ENCODE data around the gene RYK. TPM values are rescaled to one million over a fixed set of nuclear protein-coding genes. Genes with fewer than 3 reads are reported as not detected.

The RYK gene
- total and polyA plus RNA-seq, 4 donors = 7.5 to 36.1 (median 15.3) TPM

DNA sequence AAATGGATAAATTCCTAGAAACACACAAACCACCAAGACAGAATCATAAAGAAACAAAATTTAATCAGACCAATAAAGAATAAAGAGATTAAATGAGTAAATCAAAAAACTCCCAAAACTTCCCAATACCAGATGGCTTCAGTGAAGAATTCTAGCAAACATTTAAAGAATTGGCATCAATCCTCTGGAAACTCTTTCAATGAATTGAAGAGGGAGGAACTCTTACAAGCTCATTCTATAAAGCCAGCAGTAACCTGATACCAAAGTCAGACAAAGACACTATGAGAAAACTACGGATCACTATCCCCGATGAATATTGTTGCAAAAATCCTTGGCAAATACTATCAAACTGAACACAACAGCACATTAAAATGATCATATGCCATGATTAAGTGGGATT, 139.0 kb downstream of the RYK start (continued):
- no peak for TF ChIP-seq GABPA (IDR thresholded peaks at IDR 0.05 in 1 of 2, conservative IDR thresholded peaks at IDR 0.05 in 1 of 2)

GRCh38 chr3:134110963-134111362, 139.7 kb downstream of the RYK start:
- H3K36me3 ChIP-seq (ENCODE audit: control insufficient read depth in 4 of 4, insufficient read depth in 3 of 4, low read depth in 1 of 4, low read length in 3 of 4) = no peaks in the 10 kb centered on the region
- H3K4me3 ChIP-seq (ENCODE audit: low read depth in 1 of 3, low read length in 3 of 3) = no peak overlapping the region
- no peak overlapping the region for H3K27ac ChIP-seq (ENCODE audit: low read depth in 1 of 2, low read length in 2 of 2)
- TF ChIP-seq RXRA (IDR thresholded peaks at IDR 0.05) = no peak
- TF ChIP-seq, protein P1, sequence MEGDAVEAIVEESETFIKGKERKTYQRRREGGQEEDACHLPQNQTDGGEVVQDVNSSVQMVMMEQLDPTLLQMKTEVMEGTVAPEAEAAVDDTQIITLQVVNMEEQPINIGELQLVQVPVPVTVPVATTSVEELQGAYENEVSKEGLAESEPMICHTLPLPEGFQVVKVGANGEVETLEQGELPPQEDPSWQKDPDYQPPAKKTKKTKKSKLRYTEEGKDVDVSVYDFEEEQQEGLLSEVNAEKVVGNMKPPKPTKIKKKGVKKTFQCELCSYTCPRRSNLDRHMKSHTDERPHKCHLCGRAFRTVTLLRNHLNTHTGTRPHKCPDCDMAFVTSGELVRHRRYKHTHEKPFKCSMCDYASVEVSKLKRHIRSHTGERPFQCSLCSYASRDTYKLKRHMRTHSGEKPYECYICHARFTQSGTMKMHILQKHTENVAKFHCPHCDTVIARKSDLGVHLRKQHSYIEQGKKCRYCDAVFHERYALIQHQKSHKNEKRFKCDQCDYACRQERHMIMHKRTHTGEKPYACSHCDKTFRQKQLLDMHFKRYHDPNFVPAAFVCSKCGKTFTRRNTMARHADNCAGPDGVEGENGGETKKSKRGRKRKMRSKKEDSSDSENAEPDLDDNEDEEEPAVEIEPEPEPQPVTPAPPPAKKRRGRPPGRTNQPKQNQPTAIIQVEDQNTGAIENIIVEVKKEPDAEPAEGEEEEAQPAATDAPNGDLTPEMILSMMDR (IDR thresholded peaks at IDR 0.05; ENCODE audit: low read depth, low read length, missing input control) = no peak
- TF ChIP-seq YY1 (IDR thresholded peaks at IDR 0.05) = no peak
- no peak for TF ChIP-seq RAD21 (IDR thresholded peaks at IDR 0.05)
- TF ChIP-seq FOXA2 (IDR thresholded peaks at IDR 0.05) = no peak
- TF ChIP-seq NR2F2 (IDR thresholded peaks at IDR 0.05) = no peak
- TF ChIP-seq HNF4G (IDR thresholded peaks at IDR 0.05) = no peak
- 92% methylated on average over 2 of the region's 2 CpGs for WGBS
- H3K4me1 ChIP-seq (ENCODE audit: control insufficient read depth in 4 of 4, insufficient read depth in 4 of 4, low read length in 3 of 4) = no peaks in the 10 kb centered on the region
- H3K27me3 ChIP-seq (ENCODE audit: control insufficient read depth in 4 of 4, insufficient read depth in 4 of 4, low read length in 3 of 4) = no peaks in the 10 kb centered on the region
- H3K9ac ChIP-seq (ENCODE audit: low read depth in 1 of 2, low read length in 2 of 2) = no peak overlapping the region
- no peaks in the 10 kb centered on the region for H3K9me3 ChIP-seq (ENCODE audit: control insufficient read depth in 4 of 4, low read length in 3 of 4)
- no peak for DNase-seq (ENCODE audit: low spot score)

Other genes with a start within 250 kb of the RYK start
- 1 to 10 TPM in 1 of 2 donors, under 1 TPM in 1; 0.56 to 2.6 TPM for gene SLCO2A1, start 220.9 kb downstream of the RYK start, total RNA-seq
- 1 to 10 TPM; 1.8 to 3.1 TPM for gene SLCO2A1, start 220.9 kb downstream of the RYK start, polyA plus RNA-seq
- gene AMOTL2, start 123.6 kb upstream of the RYK start, total RNA-seq = 10 to 100 TPM in 1 of 2 donors, 1 to 10 TPM in 1; 5.0 to 16.7 TPM
- gene AMOTL2, start 123.6 kb upstream of the RYK start, polyA plus RNA-seq = 10 to 100 TPM in 1 of 2 donors, 1 to 10 TPM in 1; 4.2 to 13.8 TPM
- gene ANAPC13, start 235.1 kb upstream of the RYK start, total RNA-seq = 10 to 100 TPM; 20.9 to 30.2 TPM
- 10 to 100 TPM; 46.2 to 80.9 TPM for gene ANAPC13, start 235.1 kb upstream of the RYK start, polyA plus RNA-seq
- gene CEP63, start 235.2 kb upstream of the RYK start, total RNA-seq = 10 to 100 TPM; 14.3 to 16.1 TPM
- 10 to 100 TPM in 1 of 2 donors, 1 to 10 TPM in 1; 8.1 to 11.1 TPM for gene CEP63, start 235.2 kb upstream of the RYK start, polyA plus RNA-seq